Right lobe of liver (tissue), 6 donors: ENCODE results near the gene ADAMTS6. TPM values are rescaled to one million over a fixed set of nuclear protein-coding genes. Genes with fewer than 3 reads are reported as not detected.

Experiments used
- ATAC-seq, 4 donors: fragments of 200-7000 bp; cut with Tn5 transposase; one replicate each; pipeline ENCODE4 v1.9.1; 2020; ENCODE audit warnings: mild to moderate bottlenecking in 4 of 4, moderate library complexity in 4 of 4
- DNase-seq, 3 donors: peaks; one replicate each; pipeline ENCODE4 v3.0.0-alpha.2; 2020
- H3K27ac ChIP-seq, 3 donors: fragments of 200-600 bp; one replicate each; pipeline ENCODE4 v1.8.0; 2022
- H3K27me3 ChIP-seq, 2 donors: fragments of 200-600 bp; one replicate each; pipeline ENCODE4 v1.8.0; 2022
- H3K36me3 ChIP-seq, 4 donors: fragments of 200-600 bp; sonication (generic) in 1 of 4; one replicate each; pipeline versions ENCODE4 v1.5.1 to v1.8.0; 2017 to 2022; ENCODE audit warnings: control low read depth in 1 of 4
- H3K4me1 ChIP-seq, 4 donors: fragments of 200-600 bp; sonication (generic) in 1 of 4; one replicate each; pipeline versions ENCODE4 v1.5.1 to v1.8.0; 2017 to 2022; ENCODE audit warnings: control low read depth in 1 of 4
- H3K4me3 ChIP-seq, 3 donors: fragments of 200-600 bp; one replicate each; pipeline ENCODE4 v1.8.0; 2022
- H3K9me3 ChIP-seq, 4 donors: fragments of 200-600 bp; sonication (generic) in 1 of 4; one replicate each; pipeline versions ENCODE4 v1.5.1 to v1.8.0; 2017 to 2022; ENCODE audit warnings: control low read depth in 1 of 4
- CTCF ChIP-seq, 4 donors: fragments of 200-600 bp in 3 of 4; fragments of 450-650 bp in 1 of 4; IDR thresholded peaks; one replicate each; pipeline versions ENCODE4 v1.5.1 to v1.8.0; 2016 to 2022; ENCODE audit warnings: antibody characterized with exemption in 4 of 4, mild to moderate bottlenecking in 2 of 4
- POLR2A ChIP-seq: fragments of 450-650 bp; IDR thresholded peaks from one replicate; pipeline ENCODE4 v1.6.1; 2017; ENCODE audit warnings: antibody characterized with exemption, mild to moderate bottlenecking
- WGBS: methylation state at CpG from one replicate; pipeline ENCODE4 v1.1.6; 2018; ENCODE audit warnings: low coverage, low lambda C conversion rate; ENCODE audit not compliant: insufficient coverage; ENCODE audit errors: missing lambda C conversion rate; 5-methylcytosine and 5-hydroxymethylcytosine counted together
- intact Hi-C, 2 donors: fragments of 100-400 bp; cut with DNase I; formaldehyde crosslinking; loops; one replicate each; pipeline versions ENCODE4 v1.11.2 to v1.14.1; 2022
- total RNA-seq, 6 experiments: library from RNA; depleted of rRNA in 2 of 6; stranded (reverse); fragments of >200 nt in 2 of 6; fragmentation: NEBNext Ultra II Directional in 3 of 6; extraction: Animal tissue kit (Norgen Biotek cat#: 25700) in 3 of 6; gene quantifications; one replicate each; pipeline versions ENCODE4 v1.1.0 to v1.2.4, GENCODE V29; 2016 to 2023
- donor health status: DM: no; HTN: yes; CAD: no.
- donor health status: DM: no; HTN: no; CAD: no.
- donor health status: DM: no; HTN: no; CAD: no.
- donor health status: DM: no; HTN: yes; CAD: no.
- donor health status: DM: no; HTN: yes; CAD: no.

ADAMTS6 gene
- total RNA-seq, 6 experiments from 2014 or later: 0.17 to 0.56 (median 0.40) TPM

GRCh38 chr5:65271906-65272305 lies 209.8 kb downstream of the ADAMTS6 start:
- DNase-seq (no peak), ATAC-seq (no peak)
- Histone ChIP-seq H3K4me1 (no peaks in the 10 kb centered on the region), H3K4me3 (no peak overlapping the region), H3K27me3 (no peaks in the 10 kb centered on the region), H3K36me3 (no peaks in the 10 kb centered on the region), H3K9me3 (no peaks in the 10 kb centered on the region), H3K27ac (no peak overlapping the region)
- no peak for TF ChIP-seq POLR2A
- no peak for TF ChIP-seq CTCF (IDR thresholded peaks at IDR 0.05)
- 93% methylated on average over 1 of the region's 1 CpG for WGBS
- intact Hi-C loops: no loop called here

DNA sequence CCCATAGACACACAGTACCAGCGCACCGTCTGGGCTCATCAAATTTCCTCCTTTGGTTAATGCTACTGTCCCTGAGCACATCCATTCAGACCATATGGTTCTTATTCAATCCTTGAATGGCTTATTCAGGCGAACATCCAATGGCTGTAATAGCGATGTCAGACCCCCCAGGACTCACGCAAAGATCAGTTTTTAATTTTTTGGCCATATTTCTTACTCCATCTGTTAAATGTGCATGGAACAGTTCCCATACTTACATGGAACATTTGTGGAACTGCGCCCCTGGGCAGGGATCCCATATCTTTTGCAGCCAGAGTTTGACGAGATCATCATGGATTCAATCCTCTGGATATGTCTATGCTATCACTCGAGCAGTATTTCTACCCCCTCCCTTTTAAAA lies 213.2 kb downstream of the ADAMTS6 start:
- no peaks in the 10 kb centered on the region for H3K36me3 ChIP-seq
- no peak overlapping the region for H3K4me3 ChIP-seq
- no peak overlapping the region for H3K27ac ChIP-seq
- no peaks in the 10 kb centered on the region for H3K9me3 ChIP-seq
- H3K27me3 ChIP-seq: no peaks in the 10 kb centered on the region
- ATAC-seq: no peak
- intact Hi-C loops: no loop called here
- no peaks in the 10 kb centered on the region for H3K4me1 ChIP-seq
- no peak for DNase-seq
- TF ChIP-seq CTCF (IDR thresholded peaks at IDR 0.05) (no peak), POLR2A (no peak)
- 79% methylated on average over 7 of the region's 8 CpGs for WGBS

DNA sequence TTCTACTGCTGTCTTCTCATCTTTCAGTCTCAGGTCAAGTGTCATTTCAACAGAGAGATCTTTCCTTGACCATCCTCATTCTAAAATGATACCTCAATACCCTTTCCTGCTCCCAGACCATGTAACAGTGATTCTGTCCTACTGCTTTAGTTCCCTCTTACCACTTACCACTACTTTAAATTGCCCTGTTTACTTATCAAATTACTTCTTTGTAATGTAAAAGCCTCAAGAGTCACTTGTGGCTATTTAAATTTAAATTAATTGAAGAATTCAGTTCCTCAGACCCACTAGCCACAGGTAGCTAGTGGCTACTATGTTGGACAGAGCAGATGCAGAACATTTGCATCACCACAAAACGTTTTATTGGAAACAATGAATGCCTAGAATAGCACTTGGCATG lies 217.3 kb downstream of the ADAMTS6 start:
- no peak overlapping the region for H3K4me3 ChIP-seq
- H3K9me3 ChIP-seq: no peaks in the 10 kb centered on the region
- TF ChIP-seq CTCF (IDR thresholded peaks at IDR 0.05): no peak
- TF ChIP-seq POLR2A: no peak
- no peaks in the 10 kb centered on the region for H3K27me3 ChIP-seq
- H3K27ac ChIP-seq: no peak overlapping the region
- H3K4me1 ChIP-seq: no peaks in the 10 kb centered on the region
- intact Hi-C loops: no loop called here
- ATAC-seq (no peak), DNase-seq (no peak)
- 0% methylated on average over 1 of the region's 1 CpG for WGBS
- no peaks in the 10 kb centered on the region for H3K36me3 ChIP-seq

- Histone ChIP-seq H3K9me3 (no peaks in the 10 kb centered on the region), H3K4me1 (no peaks in the 10 kb centered on the region), H3K4me3 (no peak overlapping the region), H3K27ac (no peak overlapping the region), H3K27me3 (no peaks in the 10 kb centered on the region), H3K36me3 (no peaks in the 10 kb centered on the region)
- DNase-seq: no peak
- ATAC-seq: no peak
- TF ChIP-seq POLR2A (no peak), CTCF (IDR thresholded peaks at IDR 0.05) (no peak)
- intact Hi-C loops: no loop called here
- WGBS: 86% methylated on average over 3 of the region's 3 CpGs
These were observed 218.4 kb downstream of the ADAMTS6 start for GRCh38 chr5:65263321-65263720.

- Histone ChIP-seq H3K4me1 (no peaks in the 10 kb centered on the region), H3K4me3 (no peak overlapping the region), H3K27ac (no peak overlapping the region), H3K36me3 (no peaks in the 10 kb centered on the region), H3K9me3 (no peaks in the 10 kb centered on the region), H3K27me3 (no peaks in the 10 kb centered on the region)
- DNase-seq (no peak), ATAC-seq (no peak)
- WGBS: 28% methylated on average over 6 of the region's 6 CpGs
- intact Hi-C loops: no loop called here
- TF ChIP-seq POLR2A (no peak), CTCF (IDR thresholded peaks at IDR 0.05) (no peak)
These were observed 219.1 kb downstream of the ADAMTS6 start for GRCh38 chr5:65262649-65263059.
